GM12878 (cell line): Measurements from ENCODE around the gene TMEM11. TPM values are rescaled to one million over a fixed set of nuclear protein-coding genes. Genes with fewer than 3 reads are reported as not detected.

Experiments used
- ATAC-seq: fragments of 200-7000 bp; cut with Tn5 transposase; 3 replicates; pipeline ENCODE4 v1.9.1; 2020; ENCODE audit warnings: mild to moderate bottlenecking, moderate library complexity
- BruUV-seq: library from RNA; stranded (reverse); fragments of 400-500 nt; replicated peaks from 2 replicates; lab custom pipeline; 2021; lab: Mats Ljungman, UMichigan
- CTCF ChIA-PET: fragments of 300-600 bp; sonication (Branson Sonifier 250); formaldehyde crosslinking; extraction: SDS; loops from one replicate; lab custom pipeline; 2021; ENCODE audit warnings: inconsistent platforms; lab: Yijun Ruan, JAX
- POLR2A ChIA-PET: fragments of 350-600 bp; formaldehyde crosslinking; extraction: SDS; loops from one replicate; lab custom pipeline; 2021; ENCODE audit warnings: inconsistent platforms; lab: Charles Lee
- RAD21 ChIA-PET: fragments of 300-600 bp; sonication (Branson Sonifier 250); formaldehyde crosslinking; loops from one replicate; lab custom pipeline; 2023; ENCODE audit warnings: antibody characterized with exemption; ENCODE audit not compliant: unreplicated experiment; lab: Charles Lee
- SMC1A ChIA-PET: fragments of 300-600 bp; sonication (Branson Sonifier 250); formaldehyde crosslinking; loops from one replicate; lab custom pipeline; 2023; ENCODE audit not compliant: unreplicated experiment, uncharacterized antibody; lab: Charles Lee
- DNase-seq: peaks from one replicate; pipeline ENCODE4 v3.0.0-alpha.2; 2011; ENCODE audit warnings: low read depth, low spot score
- FAIRE-seq: peaks from 3 replicates; lab custom pipeline; 2011; peaks lifted over from hg19 to GRCh38; lab: Jason Lieb, UNC
- H2AFZ ChIP-seq: 2 replicates; pipeline ENCODE4 v1.6.0; 2011; ENCODE audit warnings: low read depth, low read length, control low read depth; ENCODE audit not compliant: control insufficient read depth
- H3K27ac ChIP-seq: 2 replicates; pipeline ENCODE4 v1.5.1; 2011; ENCODE audit warnings: control low read depth; ENCODE audit not compliant: control insufficient read depth, insufficient read depth
- H3K27me3 ChIP-seq, 2 experiments: replicated peaks in 1 of 2; 2 replicates each; pipeline versions ENCODE4 v1.6.0 to v1.6.1; 2011; ENCODE audit warnings: low read length in 1 of 2; ENCODE audit not compliant: control insufficient read depth in 2 of 2, insufficient read depth in 2 of 2
- H3K36me3 ChIP-seq, 2 experiments: 2 replicates each; pipeline ENCODE4 v1.5.1; 2011; ENCODE audit warnings: low read length in 1 of 2; ENCODE audit not compliant: control insufficient read depth in 2 of 2, insufficient read depth in 2 of 2
- H3K4me1 ChIP-seq: 2 replicates; pipeline ENCODE4 v1.6.1; 2011; ENCODE audit warnings: mild to moderate bottlenecking, low read length, moderate library complexity, mixed read lengths; ENCODE audit not compliant: control insufficient read depth, insufficient read depth
- H3K4me2 ChIP-seq: 2 replicates; pipeline ENCODE4 v1.6.0; 2011; ENCODE audit warnings: control low read depth; ENCODE audit not compliant: control insufficient read depth, insufficient read depth
- H3K4me3 ChIP-seq: fragments of 200-600 bp; sonication (generic); 2 replicates; pipeline ENCODE4 v1.5.1; 2016
- H3K79me2 ChIP-seq: 2 replicates; pipeline ENCODE4 v1.6.0; 2011; ENCODE audit warnings: low read length; ENCODE audit not compliant: control insufficient read depth, insufficient read depth
- H3K9ac ChIP-seq: 2 replicates; pipeline ENCODE4 v1.8.0; 2011; ENCODE audit warnings: low read length, control low read depth, mixed read lengths; ENCODE audit not compliant: control insufficient read depth, insufficient read depth
- H3K9me3 ChIP-seq: replicated peaks from 3 replicates; pipeline ENCODE4 v1.5.1; 2011; ENCODE audit warnings: mild to moderate bottlenecking, low read length; ENCODE audit not compliant: control insufficient read depth, insufficient read depth
- H4K20me1 ChIP-seq: 2 replicates; pipeline ENCODE4 v1.6.0; 2011; ENCODE audit not compliant: control insufficient read depth, insufficient read depth
- ASH2L ChIP-seq: fragments of 300-600, 200-600 bp; sonication (generic); IDR thresholded peaks from 2 replicates; pipeline ENCODE4 v1.6.1; 2017; ENCODE audit warnings: low read depth, mild to moderate bottlenecking, borderline replicate concordance
- ATF7 ChIP-seq: fragments of 450-650 bp; IDR thresholded peaks from 2 replicates; pipeline ENCODE4 v1.6.1; 2016; ENCODE audit warnings: low read depth, mild to moderate bottlenecking
- EGR1 ChIP-seq, 2 experiments: IDR thresholded peaks; 1 replicate in 1 of 2; 2 replicates in 1 of 2; pipeline ENCODE4 v1.6.1; 2011 to 2012; ENCODE audit warnings: low read depth in 2 of 2, low read length in 2 of 2, borderline replicate concordance in 1 of 2, mild to moderate bottlenecking in 1 of 2, moderate library complexity in 1 of 2
- ESRRA ChIP-seq: IDR thresholded peaks from 2 replicates; pipeline ENCODE4 v1.6.1; 2012; ENCODE audit warnings: mild to moderate bottlenecking, low read length, improper control_type of control experiment
- GABPA ChIP-seq: IDR thresholded peaks from 2 replicates; pipeline ENCODE4 v1.6.1; 2014; ENCODE audit warnings: antibody characterized with exemption, low read depth, mild to moderate bottlenecking, inconsistent platforms
- HDGF ChIP-seq: fragments of 450-650 bp; IDR thresholded peaks from 2 replicates; pipeline ENCODE4 v1.6.1; 2016; ENCODE audit warnings: antibody characterized with exemption
- IKZF2 ChIP-seq, 2 experiments: fragments of 450-650 bp; IDR thresholded peaks; 2 replicates each; pipeline ENCODE4 v1.6.1; 2017; ENCODE audit warnings: mild to moderate bottlenecking in 2 of 2, moderate library complexity in 2 of 2
- NBN ChIP-seq: fragments of 450-650 bp; IDR thresholded peaks from 2 replicates; pipeline ENCODE4 v1.6.1; 2016
- NFIC ChIP-seq: IDR thresholded peaks from 2 replicates; pipeline ENCODE4 v1.6.1; 2012; ENCODE audit warnings: low read depth, mild to moderate bottlenecking, inconsistent platforms, low read length, moderate library complexity
- POU2F2 ChIP-seq: IDR thresholded peaks from 3 replicates; pipeline ENCODE4 v1.6.1; 2011; ENCODE audit warnings: low read depth, mild to moderate bottlenecking, low read length, borderline replicate concordance
- SP1 ChIP-seq: IDR thresholded peaks from one replicate; pipeline ENCODE4 v1.6.1; 2011; ENCODE audit warnings: low read depth, low read length
- ZNF274 ChIP-seq: IDR thresholded peaks from one replicate; pipeline ENCODE4 v1.8.0; 2011; ENCODE audit not compliant: insufficient read length, insufficient read depth
- whole genome bisulfite sequencing: methylation state at CpG from one replicate; pipeline ENCODE4 v1.1.6; 2016; ENCODE audit warnings: low lambda C conversion rate; ENCODE audit not compliant: insufficient replicate concordance, insufficient coverage; ENCODE audit errors: missing lambda C conversion rate; 5-methylcytosine and 5-hydroxymethylcytosine counted together
- in situ Hi-C: fragments of 300-500 bp; cut with MboI; formaldehyde crosslinking; loops from 9 replicates; pipeline ENCODE4 v1.14.3; 2018; ENCODE audit warnings: mixed read lengths
- intact Hi-C: fragments of 100-400 bp; cut with micrococcal nuclease; formaldehyde crosslinking; loops from one replicate; pipeline ENCODE4 v1.14.2; 2022; ENCODE audit not compliant: unreplicated experiment
- polyA plus RNA-seq, 11 experiments: library from polyadenylated mRNA; depleted of rRNA in 4 of 11; unstranded in 6 of 11; stranded (reverse) in 5 of 11; fragments of >200 nt; fragmentation: Nextera tagmentation in 4 of 11; fragmentation: Illumina TruSeq in 1 of 11; extraction: Ambion mirVana in 4 of 11; extraction: Trizol in 1 of 11; gene quantifications; 1 replicate in 1 of 11; 2 replicates in 10 of 11; pipeline versions ENCODE4 v1.2.1 to v1.2.3, GENCODE V29; 2011 to 2016; ENCODE audit warnings: inconsistent platforms in 2 of 11, missing spikeins in 2 of 11, low read depth in 1 of 11
- total RNA-seq, 4 experiments: library from RNA; depleted of rRNA in 3 of 4; stranded (reverse); fragments of >200 nt in 3 of 4; fragmentation: Illumina TruSeq in 1 of 4; extraction: Trizol in 1 of 4; gene quantifications; 2 replicates each; pipeline versions ENCODE4 v1.2.1 to v1.2.3, GENCODE V29; 2013 to 2021
- TF ChIP-seq, protein P1 (sequence below): fragments of 450-650 bp; IDR thresholded peaks from 2 replicates; pipeline ENCODE4 v1.6.1; 2014; ENCODE audit warnings: mild to moderate bottlenecking
- TF ChIP-seq, protein P2 (sequence below): fragments of 450-650 bp; IDR thresholded peaks from 2 replicates; pipeline ENCODE4 v1.6.1; 2017; ENCODE audit warnings: mild to moderate bottlenecking, moderate library complexity
- TF ChIP-seq, protein P3 (sequence below): fragments of 450-650 bp; conservative IDR thresholded peaks from 2 replicates; pipeline ENCODE4 v1.6.1; 2017; ENCODE audit warnings: mild to moderate bottlenecking, moderate library complexity
- TF ChIP-seq, protein P4 (sequence below): fragments of 450-650 bp; IDR thresholded peaks from 2 replicates; pipeline ENCODE4 v1.6.1; 2017; ENCODE audit warnings: borderline replicate concordance

TMEM11 gene
- total and polyA plus RNA-seq, 10 of the 15 experiments (the other 5 are each of a cell fraction or from before 2014, with no cell fraction given), result 14.4 to 63.4 (median 27.2) TPM

DNA sequence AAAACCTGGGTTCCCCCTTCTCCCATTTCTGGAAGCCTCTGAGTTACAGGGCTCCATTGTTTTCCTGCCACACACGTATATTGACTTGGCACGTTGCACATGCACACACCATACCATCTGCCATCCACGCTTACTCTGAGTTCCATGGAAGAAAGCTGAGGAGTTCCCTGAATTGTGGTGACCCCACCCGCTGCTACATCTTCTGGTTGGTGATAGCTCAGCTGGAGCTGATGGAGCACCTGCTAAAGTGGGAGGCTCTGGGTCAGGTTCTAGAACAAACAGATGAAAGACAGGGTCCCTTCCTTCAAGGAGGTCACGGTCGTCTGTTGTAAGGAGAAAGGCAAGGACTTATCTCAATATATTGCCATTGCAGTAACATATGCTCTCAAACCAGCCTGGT is 41.1 kb downstream of the TMEM11 start:
- no peak for DNase-seq
- in situ Hi-C loops, result no loop called here
- Histone ChIP-seq H3K36me3 (peaks cover 4 to 7% of the 10 kb centered on the region in 2 experiments; a peak in 3 of 4 replicates), H3K4me1 (peaks cover 14% of the 10 kb centered on the region), H3K4me3 (no peak overlapping the region), H3K27me3 (no peaks in the 10 kb centered on the region), H3K27ac (no peak overlapping the region), H3K9ac (no peak overlapping the region), H3K4me2 (no peak overlapping the region), H3K79me2 (no peaks in the 10 kb centered on the region), H2AFZ (no peak overlapping the region), H3K9me3 (no peaks in the 10 kb centered on the region), H4K20me1 (no peaks in the 10 kb centered on the region)
- ChIA-PET RAD21 (no interaction called here), SMC1A (no interaction called here), CTCF (no interaction called here), POLR2A (no interaction called here)
- no TSS peak for BruUV-seq
- TF ChIP-seq NFIC, result no peak
- TF ChIP-seq, protein P1, sequence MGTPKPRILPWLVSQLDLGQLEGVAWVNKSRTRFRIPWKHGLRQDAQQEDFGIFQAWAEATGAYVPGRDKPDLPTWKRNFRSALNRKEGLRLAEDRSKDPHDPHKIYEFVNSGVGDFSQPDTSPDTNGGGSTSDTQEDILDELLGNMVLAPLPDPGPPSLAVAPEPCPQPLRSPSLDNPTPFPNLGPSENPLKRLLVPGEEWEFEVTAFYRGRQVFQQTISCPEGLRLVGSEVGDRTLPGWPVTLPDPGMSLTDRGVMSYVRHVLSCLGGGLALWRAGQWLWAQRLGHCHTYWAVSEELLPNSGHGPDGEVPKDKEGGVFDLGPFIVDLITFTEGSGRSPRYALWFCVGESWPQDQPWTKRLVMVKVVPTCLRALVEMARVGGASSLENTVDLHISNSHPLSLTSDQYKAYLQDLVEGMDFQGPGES, result no peak
- no peak for TF ChIP-seq ESRRA
- no peak for TF ChIP-seq ATF7
- TF ChIP-seq ASH2L, result no peak
- TF ChIP-seq HDGF, result no peak
- no peak for TF ChIP-seq POU2F2
- no peak for TF ChIP-seq GABPA
- TF ChIP-seq SP1, result no peak
- TF ChIP-seq, protein P2, sequence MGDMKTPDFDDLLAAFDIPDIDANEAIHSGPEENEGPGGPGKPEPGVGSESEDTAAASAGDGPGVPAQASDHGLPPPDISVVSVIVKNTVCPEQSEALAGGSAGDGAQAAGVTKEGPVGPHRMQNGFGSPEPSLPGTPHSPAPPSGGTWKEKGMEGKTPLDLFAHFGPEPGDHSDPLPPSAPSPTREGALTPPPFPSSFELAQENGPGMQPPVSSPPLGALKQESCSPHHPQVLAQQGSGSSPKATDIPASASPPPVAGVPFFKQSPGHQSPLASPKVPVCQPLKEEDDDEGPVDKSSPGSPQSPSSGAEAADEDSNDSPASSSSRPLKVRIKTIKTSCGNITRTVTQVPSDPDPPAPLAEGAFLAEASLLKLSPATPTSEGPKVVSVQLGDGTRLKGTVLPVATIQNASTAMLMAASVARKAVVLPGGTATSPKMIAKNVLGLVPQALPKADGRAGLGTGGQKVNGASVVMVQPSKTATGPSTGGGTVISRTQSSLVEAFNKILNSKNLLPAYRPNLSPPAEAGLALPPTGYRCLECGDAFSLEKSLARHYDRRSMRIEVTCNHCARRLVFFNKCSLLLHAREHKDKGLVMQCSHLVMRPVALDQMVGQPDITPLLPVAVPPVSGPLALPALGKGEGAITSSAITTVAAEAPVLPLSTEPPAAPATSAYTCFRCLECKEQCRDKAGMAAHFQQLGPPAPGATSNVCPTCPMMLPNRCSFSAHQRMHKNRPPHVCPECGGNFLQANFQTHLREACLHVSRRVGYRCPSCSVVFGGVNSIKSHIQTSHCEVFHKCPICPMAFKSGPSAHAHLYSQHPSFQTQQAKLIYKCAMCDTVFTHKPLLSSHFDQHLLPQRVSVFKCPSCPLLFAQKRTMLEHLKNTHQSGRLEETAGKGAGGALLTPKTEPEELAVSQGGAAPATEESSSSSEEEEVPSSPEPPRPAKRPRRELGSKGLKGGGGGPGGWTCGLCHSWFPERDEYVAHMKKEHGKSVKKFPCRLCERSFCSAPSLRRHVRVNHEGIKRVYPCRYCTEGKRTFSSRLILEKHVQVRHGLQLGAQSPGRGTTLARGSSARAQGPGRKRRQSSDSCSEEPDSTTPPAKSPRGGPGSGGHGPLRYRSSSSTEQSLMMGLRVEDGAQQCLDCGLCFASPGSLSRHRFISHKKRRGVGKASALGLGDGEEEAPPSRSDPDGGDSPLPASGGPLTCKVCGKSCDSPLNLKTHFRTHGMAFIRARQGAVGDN, result no peak
- no peak for TF ChIP-seq EGR1 (IDR thresholded peaks at IDR 0.05; ENCODE audit: borderline replicate concordance in 1 of 2, low read depth in 2 of 2, low read length in 2 of 2)
- TF ChIP-seq, protein P3, sequence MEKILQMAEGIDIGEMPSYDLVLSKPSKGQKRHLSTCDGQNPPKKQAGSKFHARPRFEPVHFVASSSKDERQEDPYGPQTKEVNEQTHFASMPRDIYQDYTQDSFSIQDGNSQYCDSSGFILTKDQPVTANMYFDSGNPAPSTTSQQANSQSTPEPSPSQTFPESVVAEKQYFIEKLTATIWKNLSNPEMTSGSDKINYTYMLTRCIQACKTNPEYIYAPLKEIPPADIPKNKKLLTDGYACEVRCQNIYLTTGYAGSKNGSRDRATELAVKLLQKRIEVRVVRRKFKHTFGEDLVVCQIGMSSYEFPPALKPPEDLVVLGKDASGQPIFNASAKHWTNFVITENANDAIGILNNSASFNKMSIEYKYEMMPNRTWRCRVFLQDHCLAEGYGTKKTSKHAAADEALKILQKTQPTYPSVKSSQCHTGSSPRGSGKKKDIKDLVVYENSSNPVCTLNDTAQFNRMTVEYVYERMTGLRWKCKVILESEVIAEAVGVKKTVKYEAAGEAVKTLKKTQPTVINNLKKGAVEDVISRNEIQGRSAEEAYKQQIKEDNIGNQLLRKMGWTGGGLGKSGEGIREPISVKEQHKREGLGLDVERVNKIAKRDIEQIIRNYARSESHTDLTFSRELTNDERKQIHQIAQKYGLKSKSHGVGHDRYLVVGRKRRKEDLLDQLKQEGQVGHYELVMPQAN, result no peak
- TF ChIP-seq, protein P4, sequence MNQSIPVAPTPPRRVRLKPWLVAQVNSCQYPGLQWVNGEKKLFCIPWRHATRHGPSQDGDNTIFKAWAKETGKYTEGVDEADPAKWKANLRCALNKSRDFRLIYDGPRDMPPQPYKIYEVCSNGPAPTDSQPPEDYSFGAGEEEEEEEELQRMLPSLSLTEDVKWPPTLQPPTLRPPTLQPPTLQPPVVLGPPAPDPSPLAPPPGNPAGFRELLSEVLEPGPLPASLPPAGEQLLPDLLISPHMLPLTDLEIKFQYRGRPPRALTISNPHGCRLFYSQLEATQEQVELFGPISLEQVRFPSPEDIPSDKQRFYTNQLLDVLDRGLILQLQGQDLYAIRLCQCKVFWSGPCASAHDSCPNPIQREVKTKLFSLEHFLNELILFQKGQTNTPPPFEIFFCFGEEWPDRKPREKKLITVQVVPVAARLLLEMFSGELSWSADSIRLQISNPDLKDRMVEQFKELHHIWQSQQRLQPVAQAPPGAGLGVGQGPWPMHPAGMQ, result no peak
- TF ChIP-seq ZNF274, result no peak
- TF ChIP-seq IKZF2 (IDR thresholded peaks at IDR 0.05), result no peak
- TF ChIP-seq NBN, result no peak
- ATAC-seq, result no peak
- 96% methylated on average over 6 of the region's 6 CpGs for WGBS
- intact Hi-C loops, result no loop called here
- no peak for FAIRE-seq
